ENCODE results near the gene MAP4K2.

MAP4K2 gene

DNA sequence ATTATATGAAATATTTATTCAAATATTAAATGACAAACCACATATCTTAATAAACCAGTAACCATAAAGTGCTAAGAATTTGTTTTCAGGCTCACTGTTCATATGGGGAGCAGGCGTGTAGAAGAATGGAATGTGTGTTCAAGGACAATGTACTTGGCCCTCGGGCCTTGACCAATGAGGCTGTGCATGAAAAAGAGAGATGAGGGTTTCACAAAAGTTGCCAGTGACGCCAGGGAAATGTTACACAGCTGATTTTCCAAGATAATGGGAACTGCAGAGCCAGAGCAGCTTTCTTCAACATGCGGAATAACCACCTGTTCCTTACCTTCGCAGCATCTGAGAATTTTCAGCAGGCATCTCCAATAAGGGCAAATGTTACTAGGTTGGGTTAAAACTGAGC is 28.9 kb downstream of the MAP4K2 start:
- H3K79me2 ChIP-seq (ENCODE audit: insufficient read depth, low read length) = peaks cover 90% of the 10 kb centered on the region
- H3K27me3 ChIP-seq (ENCODE audit: insufficient read depth, low read length, poor library complexity) = no peaks in the 10 kb centered on the region
- TF ChIP-seq, protein P1, sequence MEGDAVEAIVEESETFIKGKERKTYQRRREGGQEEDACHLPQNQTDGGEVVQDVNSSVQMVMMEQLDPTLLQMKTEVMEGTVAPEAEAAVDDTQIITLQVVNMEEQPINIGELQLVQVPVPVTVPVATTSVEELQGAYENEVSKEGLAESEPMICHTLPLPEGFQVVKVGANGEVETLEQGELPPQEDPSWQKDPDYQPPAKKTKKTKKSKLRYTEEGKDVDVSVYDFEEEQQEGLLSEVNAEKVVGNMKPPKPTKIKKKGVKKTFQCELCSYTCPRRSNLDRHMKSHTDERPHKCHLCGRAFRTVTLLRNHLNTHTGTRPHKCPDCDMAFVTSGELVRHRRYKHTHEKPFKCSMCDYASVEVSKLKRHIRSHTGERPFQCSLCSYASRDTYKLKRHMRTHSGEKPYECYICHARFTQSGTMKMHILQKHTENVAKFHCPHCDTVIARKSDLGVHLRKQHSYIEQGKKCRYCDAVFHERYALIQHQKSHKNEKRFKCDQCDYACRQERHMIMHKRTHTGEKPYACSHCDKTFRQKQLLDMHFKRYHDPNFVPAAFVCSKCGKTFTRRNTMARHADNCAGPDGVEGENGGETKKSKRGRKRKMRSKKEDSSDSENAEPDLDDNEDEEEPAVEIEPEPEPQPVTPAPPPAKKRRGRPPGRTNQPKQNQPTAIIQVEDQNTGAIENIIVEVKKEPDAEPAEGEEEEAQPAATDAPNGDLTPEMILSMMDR (IDR thresholded peaks at IDR 0.05; ENCODE audit: borderline replicate concordance, extremely low read depth, low read length, poor library complexity, severe bottlenecking) = no peak
- no peak for TF ChIP-seq EZH2 (IDR thresholded peaks at IDR 0.05; ENCODE audit: borderline replicate concordance, low read depth, low read length, severe bottlenecking)
- DNase-seq (no peak), ATAC-seq (ENCODE audit: insufficient read depth, low read depth) (no peak)
- H3K9ac ChIP-seq (ENCODE audit: low read depth, low read length) = no peak overlapping the region
- H4K20me1 ChIP-seq (ENCODE audit: insufficient read depth, low read length) = peaks cover 84% of the 10 kb centered on the region
- H3K4me1 ChIP-seq (ENCODE audit: insufficient read depth, low read length) = peaks cover 49% of the 10 kb centered on the region
- H3K27ac ChIP-seq (ENCODE audit: low read length) = no peak overlapping the region
- H3K9me3 ChIP-seq (ENCODE audit: insufficient read depth, low read length, severe bottlenecking) = no peaks in the 10 kb centered on the region
- no peak overlapping the region for H3K4me2 ChIP-seq (ENCODE audit: insufficient read depth, low read length)
- H3K36me3 ChIP-seq (ENCODE audit: insufficient read depth, low read length) = peaks cover 84% of the 10 kb centered on the region
- H3K4me3 ChIP-seq (ENCODE audit: low read depth in 1 of 2, low read length in 2 of 2) = no peak overlapping the region
- H2AFZ ChIP-seq (ENCODE audit: low read depth, low read length) = no peak overlapping the region

DNA sequence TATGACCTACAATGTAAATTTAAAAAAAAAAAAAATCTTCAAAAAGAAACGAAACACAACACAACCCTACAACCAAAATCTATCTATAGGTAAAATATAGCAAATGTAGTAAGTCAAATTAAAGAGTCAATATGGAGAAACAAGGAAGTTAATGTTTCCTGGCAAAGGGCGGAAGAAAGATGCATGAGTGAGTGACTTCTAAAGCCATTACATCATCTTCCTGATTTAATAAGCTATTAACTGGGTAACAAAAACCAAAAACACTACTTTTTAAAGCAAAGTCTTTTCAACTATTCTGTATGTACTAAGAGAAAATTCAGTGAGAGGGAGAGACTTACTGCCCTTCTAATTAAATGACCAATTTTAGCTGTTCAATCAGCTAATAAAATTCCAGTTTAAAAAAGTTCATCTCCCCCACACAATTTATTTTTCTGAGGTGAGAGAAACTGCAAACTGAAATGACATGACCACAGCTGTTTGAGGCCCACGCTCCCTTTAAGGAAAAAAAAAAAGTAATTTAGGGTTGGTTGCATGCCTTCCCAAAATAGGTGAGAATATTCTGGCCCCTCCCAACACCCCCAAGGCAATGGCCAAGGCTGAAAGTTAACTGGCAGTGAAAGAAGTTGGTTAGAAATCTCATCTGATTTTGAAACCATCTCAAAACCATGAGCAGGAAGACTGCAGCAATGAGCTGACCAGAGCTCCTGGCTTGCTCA is 30.6 kb downstream of the MAP4K2 start:
- H3K79me2 ChIP-seq (ENCODE audit: insufficient read depth, low read length) = peaks cover 97% of the 10 kb centered on the region
- peaks cover 100% of the 10 kb centered on the region for H3K36me3 ChIP-seq (ENCODE audit: insufficient read depth, low read length)
- ATAC-seq (ENCODE audit: insufficient read depth, low read depth) = no peak
- peaks cover 61% of the 10 kb centered on the region for H3K4me1 ChIP-seq (ENCODE audit: insufficient read depth, low read length)
- no peak overlapping the region for H3K27ac ChIP-seq (ENCODE audit: low read length)
- no peak for DNase-seq
- no peaks in the 10 kb centered on the region for H3K27me3 ChIP-seq (ENCODE audit: insufficient read depth, low read length, poor library complexity)
- H4K20me1 ChIP-seq (ENCODE audit: insufficient read depth, low read length) = peaks cover 100% of the 10 kb centered on the region
- H2AFZ ChIP-seq (ENCODE audit: low read depth, low read length) = no peak overlapping the region
- no peaks in the 10 kb centered on the region for H3K9me3 ChIP-seq (ENCODE audit: insufficient read depth, low read length, severe bottlenecking)
- H3K4me2 ChIP-seq (ENCODE audit: insufficient read depth, low read length) = no peak overlapping the region
- no peak for TF ChIP-seq EZH2 (IDR thresholded peaks at IDR 0.05; ENCODE audit: borderline replicate concordance, low read depth, low read length, severe bottlenecking)
- TF ChIP-seq, protein P1 (IDR thresholded peaks at IDR 0.05; ENCODE audit: borderline replicate concordance, extremely low read depth, low read length, poor library complexity, severe bottlenecking) = no peak
- H3K4me3 ChIP-seq (ENCODE audit: low read depth in 1 of 2, low read length in 2 of 2) = no peak overlapping the region
- no peak overlapping the region for H3K9ac ChIP-seq (ENCODE audit: low read depth, low read length)

DNA sequence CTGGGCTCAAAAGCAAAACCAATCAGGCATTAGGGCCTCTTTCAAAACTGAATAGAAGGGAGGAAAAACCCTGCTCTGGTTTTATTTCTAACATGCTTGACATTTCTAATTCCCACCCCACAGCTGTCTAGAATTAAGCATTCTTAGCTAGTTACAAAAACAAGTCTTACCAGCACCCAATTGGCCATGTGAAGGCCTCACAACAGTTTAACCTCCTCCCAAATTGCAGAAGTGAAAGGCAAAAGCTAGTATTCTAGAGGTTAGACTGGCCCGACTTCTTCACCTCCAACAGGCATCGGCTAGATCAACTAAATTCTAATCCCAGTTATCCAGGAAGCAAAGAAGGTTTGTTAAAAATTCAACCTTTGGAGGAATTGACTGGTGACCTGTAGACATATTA is 31.2 kb downstream of the MAP4K2 start:
- no peak for DNase-seq
- Histone ChIP-seq H2AFZ (ENCODE audit: low read depth, low read length) (no peak overlapping the region), H3K4me2 (ENCODE audit: insufficient read depth, low read length) (no peak overlapping the region), H3K9me3 (ENCODE audit: insufficient read depth, low read length, severe bottlenecking) (no peaks in the 10 kb centered on the region), H4K20me1 (ENCODE audit: insufficient read depth, low read length) (peaks cover 100% of the 10 kb centered on the region), H3K9ac (ENCODE audit: low read depth, low read length) (no peak overlapping the region), H3K79me2 (ENCODE audit: insufficient read depth, low read length) (peaks cover 97% of the 10 kb centered on the region), H3K4me1 (ENCODE audit: insufficient read depth, low read length) (peaks cover 62% of the 10 kb centered on the region), H3K4me3 (ENCODE audit: low read depth in 1 of 2, low read length in 2 of 2) (no peak overlapping the region), H3K27me3 (ENCODE audit: insufficient read depth, low read length, poor library complexity) (no peaks in the 10 kb centered on the region), H3K27ac (ENCODE audit: low read length) (no peak overlapping the region), H3K36me3 (ENCODE audit: insufficient read depth, low read length) (peaks cover 100% of the 10 kb centered on the region)
- no peak for ATAC-seq (ENCODE audit: insufficient read depth, low read depth)
- no peak for TF ChIP-seq EZH2 (IDR thresholded peaks at IDR 0.05; ENCODE audit: borderline replicate concordance, low read depth, low read length, severe bottlenecking)
- TF ChIP-seq, protein P1 (IDR thresholded peaks at IDR 0.05; ENCODE audit: borderline replicate concordance, extremely low read depth, low read length, poor library complexity, severe bottlenecking) = no peak
